ENCODE measurements around the gene PKN2. TPM values are rescaled to one million over a fixed set of nuclear protein-coding genes. Genes with fewer than 3 reads are reported as not detected.

Gene PKN2
- polyA plus RNA-seq, 3 donors = 6.9 to 23.0 (median 8.7) TPM

DNA sequence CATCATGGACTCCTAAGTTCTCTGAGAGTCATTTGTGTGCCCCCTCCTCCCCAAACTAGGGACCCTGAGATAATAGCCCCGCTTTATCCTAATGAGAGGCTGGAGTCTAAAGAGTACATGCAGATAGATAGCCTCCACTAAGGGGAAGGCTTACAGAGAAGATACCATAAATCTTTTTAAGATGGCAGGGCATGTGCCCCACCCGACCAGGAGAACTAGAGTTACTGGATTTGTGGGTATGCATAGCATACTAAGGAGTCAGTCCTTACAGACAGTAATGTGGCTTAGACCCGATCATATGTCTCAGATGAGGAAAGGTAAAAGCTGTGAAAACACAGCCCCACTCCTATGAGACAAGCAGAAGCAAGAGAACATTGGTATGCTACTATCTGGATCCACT is 25.7 kb upstream of the PKN2 start:
- Histone ChIP-seq H3K9me3 (replicated peaks in 1 of 2; ENCODE audit: control insufficient read depth in 1 of 2, insufficient read depth in 1 of 2, low read length in 2 of 2) (no peaks in the 10 kb centered on the region), H3K4me2 (replicated peaks; ENCODE audit: extremely low read depth, low read length, poor library complexity, severe bottlenecking) (no peak overlapping the region), H3K4me1 (ENCODE audit: control insufficient read depth in 1 of 2, insufficient read depth in 2 of 2, low read length in 2 of 2) (no peaks in the 10 kb centered on the region), H3K36me3 (replicated peaks in 1 of 2; ENCODE audit: control insufficient read depth in 1 of 2, insufficient read depth in 2 of 2, low read length in 2 of 2) (no peaks in the 10 kb centered on the region), H3K79me2 (ENCODE audit: insufficient read depth, low read length) (no peaks in the 10 kb centered on the region), H3K4me3 (replicated peaks in 1 of 3; ENCODE audit: low read depth in 2 of 3, low read length in 3 of 3) (no peak overlapping the region), H4K20me1 (ENCODE audit: insufficient read depth, low read length) (no peaks in the 10 kb centered on the region), H3K27me3 (ENCODE audit: control insufficient read depth in 2 of 2, insufficient read depth in 2 of 2, low read length in 2 of 2) (no peaks in the 10 kb centered on the region), H3K9ac (ENCODE audit: insufficient read depth, low read length, poor library complexity, severe bottlenecking) (no peak overlapping the region), H2AFZ (ENCODE audit: insufficient read depth, low read depth, low read length, poor library complexity, severe bottlenecking) (no peak overlapping the region), H3K27ac (ENCODE audit: low read depth in 1 of 2, low read length in 2 of 2) (no peak overlapping the region)
- no peak overlapping the region for H3K4me3 Mint-ChIP-seq
- H3K27ac Mint-ChIP-seq = no peak overlapping the region
- no peak for TF ChIP-seq CTCF (IDR thresholded peaks at IDR 0.05)
- no peaks in the 10 kb centered on the region for H3K36me3 Mint-ChIP-seq
- intact Hi-C loops (cut with micrococcal nuclease) = loop anchor here in 1 of 2 donors (5.0 kb wide), 1 partner anchor 219 kb away; no protein-coding TSS in a partner anchor
- no peaks in the 10 kb centered on the region for H3K4me1 Mint-ChIP-seq
- WGBS (ENCODE audit: insufficient coverage) = 83% methylated on average over 1 of the region's 3 CpGs
- H3K27me3 Mint-ChIP-seq (ENCODE audit: low read depth in 3 of 3) = peaks cover 0 to 1% (median 0%) of the 10 kb centered on the region in 3 donors
- no peak for DNase-seq
- H3K9me3 Mint-ChIP-seq = no peaks in the 10 kb centered on the region

GRCh38 chr1:88659552-88659951 is 24.5 kb upstream of the PKN2 start:
- Histone ChIP-seq H3K4me1 (ENCODE audit: control insufficient read depth in 1 of 2, insufficient read depth in 2 of 2, low read length in 2 of 2) (no peaks in the 10 kb centered on the region), H3K79me2 (ENCODE audit: insufficient read depth, low read length) (no peaks in the 10 kb centered on the region), H3K27me3 (ENCODE audit: control insufficient read depth in 2 of 2, insufficient read depth in 2 of 2, low read length in 2 of 2) (no peaks in the 10 kb centered on the region), H3K4me2 (replicated peaks; ENCODE audit: extremely low read depth, low read length, poor library complexity, severe bottlenecking) (no peak overlapping the region), H4K20me1 (ENCODE audit: insufficient read depth, low read length) (no peaks in the 10 kb centered on the region), H3K36me3 (replicated peaks in 1 of 2; ENCODE audit: control insufficient read depth in 1 of 2, insufficient read depth in 2 of 2, low read length in 2 of 2) (no peaks in the 10 kb centered on the region), H2AFZ (ENCODE audit: insufficient read depth, low read depth, low read length, poor library complexity, severe bottlenecking) (peak overlapping the region; percentile 27), H3K9ac (ENCODE audit: insufficient read depth, low read length, poor library complexity, severe bottlenecking) (no peak overlapping the region), H3K9me3 (replicated peaks in 1 of 2; ENCODE audit: control insufficient read depth in 1 of 2, insufficient read depth in 1 of 2, low read length in 2 of 2) (no peaks in the 10 kb centered on the region), H3K4me3 (replicated peaks in 1 of 3; ENCODE audit: low read depth in 2 of 3, low read length in 3 of 3) (no peak overlapping the region), H3K27ac (ENCODE audit: low read depth in 1 of 2, low read length in 2 of 2) (no peak overlapping the region)
- Mint-ChIP-seq H3K4me3 (no peak overlapping the region), H3K4me1 (no peaks in the 10 kb centered on the region), H3K36me3 (no peaks in the 10 kb centered on the region), H3K27ac (no peak overlapping the region), H3K9me3 (peaks cover 0 to 5% (median 0%) of the 10 kb centered on the region in 7 donors), H3K27me3 (ENCODE audit: low read depth in 3 of 3) (peaks cover 0 to 1% (median 0%) of the 10 kb centered on the region in 3 donors)
- DNase-seq = no peak
- intact Hi-C loops (cut with micrococcal nuclease) = loop anchor here in 1 of 2 donors (5.0 kb wide), 1 partner anchor 218 kb away; no protein-coding TSS in a partner anchor
- no peak for TF ChIP-seq CTCF (IDR thresholded peaks at IDR 0.05)

All from CD14-positive monocyte (primary cell).